Activated T-cell treated with anti-CD3 and anti-CD28 coated beads for 24 hours (primary cell): Measurements from ENCODE around the gene DVL1.

ENCODE experiments used
- DNase-seq: peaks from one replicate; pipeline ENCODE4 v3.0.0-alpha.2; 2020; ENCODE audit warnings: low read depth

The DVL1 gene

GRCh38 chr1:1340185-1340584 lies 9.0 kb downstream of the DVL1 start:
- no peak for DNase-seq

GRCh38 chr1:1338278-1338677 lies 10.9 kb downstream of the DVL1 start:
- DNase-seq, result no peak

DNA sequence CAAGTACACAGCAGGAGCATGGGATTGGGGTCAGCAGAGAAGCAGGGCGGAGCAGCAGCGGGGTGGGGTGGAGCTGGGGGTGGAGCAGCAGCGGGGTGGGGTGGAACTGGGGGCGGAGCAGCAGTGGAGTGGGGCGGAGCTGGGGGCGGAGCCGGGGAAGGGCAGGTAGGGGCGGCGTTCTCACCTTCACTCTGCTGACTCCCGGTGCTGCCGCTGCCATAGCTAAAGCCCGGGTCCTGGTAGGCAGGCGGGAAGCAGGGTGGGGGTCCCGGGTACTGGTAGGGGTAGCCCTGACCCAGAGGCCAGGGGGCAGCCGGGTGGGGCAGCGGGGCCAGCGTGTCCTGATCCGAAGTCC lies 11.4 kb downstream of the DVL1 start:
- peak; percentile 28 for DNase-seq

DNA sequence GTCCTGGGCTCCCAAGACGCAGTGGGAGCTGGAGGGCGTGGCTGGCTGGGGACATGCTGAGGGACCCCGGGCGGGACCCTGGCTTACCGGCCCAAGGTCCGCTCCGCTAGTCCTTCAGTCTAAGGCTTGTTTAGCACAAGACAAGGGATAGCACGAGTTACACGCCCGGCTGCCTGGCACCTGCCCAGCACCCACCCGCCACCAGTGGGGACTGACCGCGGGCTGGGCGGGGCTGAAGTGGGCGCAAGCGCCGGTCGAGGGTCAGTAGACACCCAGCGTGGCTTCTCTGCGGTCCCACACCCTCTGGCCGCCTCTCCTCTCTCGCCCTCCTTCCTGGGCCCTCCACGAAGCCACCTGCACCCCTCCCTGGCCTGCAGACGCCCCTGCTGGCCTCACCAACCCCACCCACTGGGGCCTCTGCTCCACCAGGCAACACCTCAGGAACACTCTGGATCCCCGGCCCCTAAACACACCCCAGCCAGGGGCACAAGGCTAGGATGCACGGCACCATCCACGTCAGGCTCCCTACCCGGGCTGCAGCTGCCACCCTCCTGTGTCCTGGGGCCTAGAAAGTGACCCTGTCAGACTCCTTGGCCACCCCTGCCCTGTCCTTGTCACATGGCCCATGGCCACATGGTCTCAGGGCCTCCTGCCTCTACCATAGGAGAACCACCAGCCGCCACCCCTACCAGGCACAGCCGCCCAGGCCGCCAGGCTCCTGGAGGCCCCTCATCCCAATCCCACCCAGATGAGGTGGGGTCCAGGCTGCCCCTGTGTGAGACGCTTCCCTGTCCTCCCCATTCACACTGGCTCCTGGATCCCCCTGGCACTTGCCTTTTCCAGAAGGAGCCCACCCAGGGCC lies 12.1 kb downstream of the DVL1 start:
- DNase-seq, result no peak

GRCh38 chr1:1336446-1336845 lies 12.8 kb downstream of the DVL1 start:
- no peak for DNase-seq

DNA sequence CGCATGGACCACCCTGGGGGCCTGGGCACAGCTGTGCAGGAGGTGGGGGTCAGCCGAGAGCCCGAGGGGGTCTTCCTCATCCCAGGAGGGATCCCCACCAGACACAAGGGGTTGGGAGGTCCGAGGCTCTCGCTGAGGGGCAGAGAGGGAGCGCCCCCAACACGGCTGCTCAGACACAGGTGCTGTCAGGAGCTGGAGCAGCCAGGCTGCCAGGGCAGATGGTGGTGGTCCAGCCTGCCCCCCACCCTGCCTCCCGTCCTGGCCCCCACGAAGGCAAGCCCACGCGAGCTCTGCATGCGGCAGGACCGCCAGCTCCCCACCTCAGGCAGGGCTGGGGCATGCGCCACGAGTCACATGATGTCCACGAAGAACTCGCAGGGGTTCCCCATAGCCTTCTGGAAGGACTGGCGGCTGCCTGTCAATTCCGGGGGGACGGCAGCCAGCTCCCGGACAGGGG lies 13.4 kb downstream of the DVL1 start:
- DNase-seq, result no peak

DNA sequence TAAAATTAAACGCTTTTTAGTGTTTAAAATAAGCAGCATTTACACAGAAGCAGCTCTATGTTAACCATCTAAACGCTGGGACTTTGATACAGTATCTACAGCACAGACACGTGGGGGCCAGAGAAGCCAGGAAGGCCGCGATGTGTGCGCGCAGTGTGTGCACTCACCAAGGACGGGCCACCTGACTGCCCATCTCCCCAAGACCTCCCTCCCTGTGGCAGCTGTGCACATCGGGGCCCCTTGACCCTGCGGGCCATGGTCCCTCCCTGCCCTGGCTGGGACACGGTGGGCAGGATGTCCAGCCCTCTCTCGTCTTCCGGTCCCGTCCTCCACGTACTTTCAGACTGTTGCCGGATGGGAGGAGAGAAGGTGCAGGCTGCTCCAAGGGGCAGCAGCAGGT lies 13.9 kb downstream of the DVL1 start:
- no peak for DNase-seq

DNA sequence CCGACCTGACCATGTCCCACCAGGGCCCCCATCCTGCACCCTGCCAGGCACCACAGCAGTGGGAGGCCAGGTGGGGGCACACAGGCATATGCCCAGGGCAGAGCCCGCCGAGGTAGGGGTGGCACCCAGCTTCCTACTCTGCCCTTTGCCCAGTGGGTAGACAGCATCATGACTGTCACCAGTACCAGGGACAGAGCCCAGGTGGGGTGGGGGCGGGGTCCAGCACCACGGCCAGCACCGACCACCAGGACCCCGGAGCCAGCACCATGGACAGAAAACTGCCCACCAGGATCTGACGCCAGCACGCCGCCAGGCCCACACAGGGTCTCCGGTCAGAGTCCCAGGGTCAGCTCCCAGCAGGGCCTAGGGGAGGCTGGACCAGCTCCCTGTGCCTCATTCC lies 14.4 kb downstream of the DVL1 start:
- DNase-seq, result no peak

GRCh38 chr1:1333551-1334241 lies 15.5 kb downstream of the DVL1 start:
- DNase-seq, result no peak

GRCh38 chr1:1332774-1333480 lies 16.3 kb downstream of the DVL1 start:
- no peak for DNase-seq

GRCh38 chr1:1332031-1332755 lies 17.0 kb downstream of the DVL1 start:
- no peak for DNase-seq

- no peak for DNase-seq
Observed at GRCh38 chr1:1331068-1331965, 17.9 kb downstream of the DVL1 start, which contains the start of gene TAS1R3. TSS of gene TAS1R3 (plus strand) at chr1:1331280. CDS start at chr1:1331346, 66 bp downstream.

GRCh38 chr1:1330366-1331067 lies 18.7 kb downstream of the DVL1 start:
- DNase-seq, result no peak

DNA sequence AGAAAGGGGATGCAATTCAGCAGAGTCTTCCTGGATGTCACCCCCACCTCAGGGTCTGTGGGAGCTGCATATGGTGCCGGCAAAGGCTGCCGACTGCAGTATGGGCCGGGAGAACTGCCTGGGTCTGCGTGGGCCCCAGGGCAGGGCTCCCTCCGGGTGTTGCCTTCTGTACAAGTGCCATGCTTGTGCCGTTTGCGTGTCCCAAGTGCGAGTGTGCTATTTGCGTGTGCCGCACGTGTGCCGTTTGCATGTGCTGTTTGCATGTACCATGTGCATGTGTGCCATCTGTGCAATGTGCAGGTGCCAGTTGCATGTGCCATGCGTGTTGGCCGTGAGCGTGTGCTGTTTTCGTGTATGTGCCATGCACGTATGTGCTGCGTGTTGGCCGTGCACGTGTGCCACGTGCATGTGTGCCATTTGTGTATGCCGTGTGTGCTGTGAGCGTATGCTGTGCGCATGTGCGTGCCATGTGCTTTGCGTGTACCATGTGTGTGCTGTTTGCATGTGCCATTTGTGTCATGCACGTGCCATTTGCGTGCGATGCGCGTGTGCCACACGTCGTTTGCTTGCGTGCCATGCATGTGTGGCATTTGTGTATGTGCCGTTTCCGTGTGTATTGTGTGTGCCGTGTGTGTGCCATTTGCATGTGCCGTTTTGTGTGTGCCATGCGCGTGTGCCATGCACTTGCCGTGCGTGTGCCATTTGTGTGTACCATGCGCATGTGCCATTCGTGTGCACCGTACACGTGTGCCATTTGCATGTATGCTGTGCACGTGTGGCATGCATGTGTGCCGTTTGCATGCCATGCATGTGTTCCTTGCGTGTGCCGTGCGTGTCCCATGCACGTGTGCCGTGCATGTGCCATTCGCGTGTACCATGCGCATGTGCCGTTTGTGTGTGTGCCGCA lies 19.7 kb downstream of the DVL1 start:
- DNase-seq, result no peak

DNA sequence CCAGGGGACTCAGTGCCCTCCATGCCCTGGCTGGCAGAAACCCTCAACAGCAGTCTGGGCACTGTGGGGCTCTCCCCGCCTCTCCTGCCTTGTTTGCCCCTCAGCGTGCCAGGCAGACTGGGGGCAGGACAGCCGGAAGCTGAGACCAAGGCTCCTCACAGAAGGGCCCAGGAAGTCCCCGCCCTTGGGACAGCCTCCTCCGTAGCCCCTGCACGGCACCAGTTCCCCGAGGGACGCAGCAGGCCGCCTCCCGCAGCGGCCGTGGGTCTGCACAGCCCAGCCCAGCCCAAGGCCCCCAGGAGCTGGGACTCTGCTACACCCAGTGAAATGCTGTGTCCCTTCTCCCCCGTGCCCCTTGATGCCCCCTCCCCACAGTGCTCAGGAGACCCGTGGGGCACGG lies 21.0 kb downstream of the DVL1 start:
- no peak for DNase-seq

DNA sequence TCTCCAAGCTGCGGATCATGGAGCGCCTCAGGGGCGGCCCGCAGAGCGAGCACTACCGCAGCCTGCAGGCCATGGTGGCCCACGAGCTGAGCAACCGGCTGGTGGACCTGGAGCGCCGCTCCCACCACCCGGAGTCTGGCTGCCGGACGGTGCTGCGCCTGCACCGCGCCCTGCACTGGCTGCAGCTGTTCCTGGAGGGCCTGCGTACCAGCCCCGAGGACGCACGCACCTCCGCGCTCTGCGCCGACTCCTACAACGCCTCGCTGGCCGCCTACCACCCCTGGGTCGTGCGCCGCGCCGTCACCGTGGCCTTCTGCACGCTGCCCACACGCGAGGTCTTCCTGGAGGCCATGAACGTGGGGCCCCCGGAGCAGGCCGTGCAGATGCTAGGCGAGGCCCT lies 21.9 kb downstream of the DVL1 start:
- DNase-seq, result no peak

GRCh38 chr1:1326075-1326605 lies 23.1 kb downstream of the DVL1 start:
- DNase-seq, result no peak

GRCh38 chr1:1325288-1326074 lies 23.7 kb downstream of the DVL1 start:
- no peak for DNase-seq
